Retinal pigment epithelial cell (primary cell): ENCODE data around the gene EHBP1.

ENCODE experiments used
- DNase-seq: peaks from one replicate; pipeline ENCODE4 v3.0.0-alpha.2; 2010; ENCODE audit warnings: low read depth
- H3K4me3 ChIP-seq: 2 replicates; pipeline ENCODE4 v1.5.1; 2011; ENCODE audit warnings: mild to moderate bottlenecking, low read length, control low read depth, moderate library complexity
- CTCF ChIP-seq: conservative IDR thresholded peaks from 2 replicates; pipeline ENCODE4 v1.5.1; 2011; ENCODE audit warnings: low read depth, low read length, control low read depth, inconsistent platforms

Gene EHBP1

DNA sequence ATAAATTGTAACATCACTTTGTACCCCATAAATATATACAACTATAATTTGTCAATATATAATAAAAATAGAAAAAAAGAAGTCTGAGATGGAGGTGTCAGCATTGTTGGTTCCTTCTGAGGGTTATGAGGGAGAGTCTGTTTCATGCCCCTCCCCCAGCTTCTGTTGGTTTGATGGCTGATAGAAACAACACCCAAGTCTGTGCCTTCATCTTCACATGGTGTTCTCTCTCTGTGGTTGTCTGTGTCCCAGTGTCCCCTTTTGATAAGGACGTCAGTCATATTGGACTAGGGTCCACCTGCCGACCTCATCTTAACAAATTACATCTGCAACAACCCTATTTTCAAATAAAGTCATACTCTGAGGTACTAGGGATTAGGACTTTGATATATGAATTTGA lies 20.3 kb upstream of the EHBP1 start:
- TF ChIP-seq CTCF: no peak
- DNase-seq: no peak

GRCh38 chr2:62686012-62686685 lies 19.4 kb upstream of the EHBP1 start:
- no peak for DNase-seq
- no peak for TF ChIP-seq CTCF

More for the DNA sequence above, 20.3 kb upstream of the EHBP1 start:
- no peak overlapping the region for H3K4me3 ChIP-seq

DNA sequence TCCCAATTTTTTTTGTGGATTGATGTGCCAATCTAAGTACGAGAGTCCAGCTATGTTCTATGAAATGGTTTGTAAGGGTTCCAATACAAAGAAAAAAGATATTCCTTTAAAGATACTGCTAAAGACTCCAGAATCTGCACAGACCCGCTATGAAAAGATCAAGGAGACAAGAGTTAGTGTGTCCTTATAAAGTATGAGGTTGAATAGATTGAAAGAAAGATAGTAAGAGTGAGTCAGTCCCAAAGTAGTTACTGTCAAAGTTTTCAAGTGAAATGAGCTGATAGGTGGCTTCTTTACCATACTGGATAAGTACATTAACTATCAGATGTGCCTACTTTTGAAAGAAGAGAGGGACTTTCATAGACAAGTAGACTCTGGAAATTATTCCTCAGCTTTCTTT lies 17.9 kb upstream of the EHBP1 start:
- no peak overlapping the region for H3K4me3 ChIP-seq
- TF ChIP-seq CTCF: no peak
- no peak for DNase-seq

More at GRCh38 chr2:62686012-62686685, 19.4 kb upstream of the EHBP1 start:
- H3K4me3 ChIP-seq: no peak overlapping the region

DNA sequence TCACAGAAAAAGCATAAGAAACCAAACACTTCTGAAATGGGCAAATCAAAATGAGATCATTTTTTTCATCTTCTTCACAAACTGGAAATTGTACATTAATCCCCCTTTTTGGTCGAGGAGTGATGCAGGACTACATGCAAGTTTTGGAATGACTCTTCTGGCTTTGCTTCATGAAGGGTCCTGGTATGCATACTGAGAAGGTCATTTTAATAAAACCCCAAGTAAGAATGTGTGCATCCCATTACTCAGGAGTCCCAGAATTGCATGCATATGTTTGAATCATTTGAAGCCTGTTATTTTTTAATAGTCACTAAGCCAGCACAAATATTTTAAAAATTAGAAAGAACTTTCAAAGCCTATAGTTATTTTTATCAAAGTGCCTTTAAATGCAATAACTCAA lies 16.7 kb upstream of the EHBP1 start:
- TF ChIP-seq CTCF: no peak
- no peak for DNase-seq
- H3K4me3 ChIP-seq: no peak overlapping the region

- no peak overlapping the region for H3K4me3 ChIP-seq
- TF ChIP-seq CTCF: no peak
- no peak for DNase-seq
These were observed 14.3 kb upstream of the EHBP1 start for GRCh38 chr2:62691186-62691585.

DNA sequence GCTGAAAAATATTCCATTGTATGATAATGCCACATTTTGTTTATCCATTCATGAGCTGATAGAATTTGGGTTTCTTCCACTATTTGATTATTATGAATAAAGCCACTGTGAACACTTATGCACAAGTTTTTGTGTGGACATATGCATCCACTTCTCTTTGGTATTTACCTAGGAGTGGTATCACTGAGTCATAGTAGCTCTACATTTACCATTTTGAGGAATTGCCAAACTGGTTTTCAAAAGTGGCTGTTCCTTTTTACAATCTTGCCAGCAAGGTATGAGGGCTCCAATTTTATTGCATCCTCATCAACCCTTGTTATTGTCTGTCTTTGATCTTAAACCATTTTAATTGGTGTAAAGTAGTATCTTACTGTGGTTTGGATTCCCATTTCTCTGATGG lies 13.3 kb upstream of the EHBP1 start:
- no peak for TF ChIP-seq CTCF
- H3K4me3 ChIP-seq: no peak overlapping the region
- DNase-seq: no peak

GRCh38 chr2:62698653-62699052 lies 6.9 kb upstream of the EHBP1 start:
- no peak overlapping the region for H3K4me3 ChIP-seq
- no peak for DNase-seq
- no peak for TF ChIP-seq CTCF
